ENCODE results near the gene DTWD1.
"Not testable (repeated sequence)": the region's sequence is repeated elsewhere in the genome, so short reads cannot be mapped to it uniquely, and the experiment has no call there.

The DTWD1 gene

GRCh38 chr15:49646891-49647290 is 26.0 kb downstream of the DTWD1 start:
- no peak for DNase-seq (ENCODE audit: low read depth)

GRCh38 chr15:49649987-49650386 is 29.1 kb downstream of the DTWD1 start:
- DNase-seq (ENCODE audit: low read depth), result no peak

- no peak for DNase-seq (ENCODE audit: low read depth)
These were observed 29.8 kb downstream of the DTWD1 start for GRCh38 chr15:49650676-49651075.

- no peak for DNase-seq (ENCODE audit: low read depth)
These were observed 32.1 kb downstream of the DTWD1 start for GRCh38 chr15:49652922-49653321.

GRCh38 chr15:49656734-49657133 is 35.9 kb downstream of the DTWD1 start:
- no peak for DNase-seq (ENCODE audit: low read depth)

GRCh38 chr15:49664716-49665115 is 43.9 kb downstream of the DTWD1 start:
- DNase-seq (ENCODE audit: low read depth), result no peak

- DNase-seq (ENCODE audit: low read depth), result not testable (repeated sequence)
These were observed 45.6 kb downstream of the DTWD1 start for GRCh38 chr15:49666486-49666885.

GRCh38 chr15:49669288-49669687 is 48.4 kb downstream of the DTWD1 start:
- no peak for DNase-seq (ENCODE audit: low read depth)

GRCh38 chr15:49673861-49674260 is 53.0 kb downstream of the DTWD1 start:
- no peak for DNase-seq (ENCODE audit: low read depth)

GRCh38 chr15:49674370-49674769 is 53.5 kb downstream of the DTWD1 start:
- no peak for DNase-seq (ENCODE audit: low read depth)

GRCh38 chr15:49675041-49675440 is 54.2 kb downstream of the DTWD1 start:
- DNase-seq (ENCODE audit: low read depth), result no peak

GRCh38 chr15:49678655-49679054 is 57.8 kb downstream of the DTWD1 start:
- DNase-seq (ENCODE audit: low read depth), result no peak

GRCh38 chr15:49686599-49686998 is 65.8 kb downstream of the DTWD1 start:
- DNase-seq (ENCODE audit: low read depth), result no peak

GRCh38 chr15:49688135-49688790 is 67.4 kb downstream of the DTWD1 start:
- no peak for DNase-seq (ENCODE audit: low read depth)

- DNase-seq (ENCODE audit: low read depth), result no peak
These were observed 71.8 kb downstream of the DTWD1 start for GRCh38 chr15:49692514-49693090.

GRCh38 chr15:49693498-49693897 is 72.7 kb downstream of the DTWD1 start:
- DNase-seq (ENCODE audit: low read depth), result no peak

- DNase-seq (ENCODE audit: low read depth), result no peak
These were observed 75.6 kb downstream of the DTWD1 start for GRCh38 chr15:49696433-49696832.

GRCh38 chr15:49697121-49697520 is 76.3 kb downstream of the DTWD1 start:
- DNase-seq (ENCODE audit: low read depth), result no peak

GRCh38 chr15:49702982-49703381 is 82.1 kb downstream of the DTWD1 start:
- DNase-seq (ENCODE audit: low read depth), result not testable (repeated sequence)

Measured in activated T-helper 1 cell treated with Interleukin-2 at 50 U/mL for 16 hours (primary cell).